ENCODE data around the gene ELMO1. TPM values are rescaled to one million over a fixed set of nuclear protein-coding genes. Genes with fewer than 3 reads are reported as not detected.

The ELMO1 gene
- total RNA-seq, 2 experiments from 2014 or later, result 72.8 to 75.3 TPM

GRCh38 chr7:37368540-37368939 lies 80.1 kb downstream of the ELMO1 start:
- H3K36me3 Mint-ChIP-seq (ENCODE audit: low read depth), result peaks cover 9% of the 10 kb centered on the region
- DNase-seq (no peak), ATAC-seq (no peak)
- TF ChIP-seq CTCF (IDR thresholded peaks at IDR 0.05), result no peak
- peaks cover 67% of the 10 kb centered on the region for H3K4me1 Mint-ChIP-seq (ENCODE audit: low read depth)
- POLR2A ChIA-PET, result interaction anchor here (1.0 kb wide), 1 partner anchor 25 kb away, joined by 4 read pairs; no protein-coding TSS in a partner anchor
- intact Hi-C loops (cut with micrococcal nuclease), result loop anchor here (5.0 kb wide), 1 partner anchor 79 kb away; the partner anchor contains the start of gene ELMO1
- no peak overlapping the region for H3K4me3 Mint-ChIP-seq
- CTCF ChIA-PET, result interaction anchor here (1.6 kb wide), 1 partner anchor 27 kb away, joined by 3 read pairs; no protein-coding TSS in a partner anchor
- H3K27me3 Mint-ChIP-seq, result no peaks in the 10 kb centered on the region
- H3K27ac Mint-ChIP-seq, result no peak overlapping the region
- peaks cover 4% of the 10 kb centered on the region for H3K9me3 Mint-ChIP-seq

GRCh38 chr7:37367010-37367409 lies 81.7 kb downstream of the ELMO1 start:
- DNase-seq (no peak), ATAC-seq (no peak)
- no peaks in the 10 kb centered on the region for H3K27me3 Mint-ChIP-seq
- H3K9me3 Mint-ChIP-seq, result peaks cover 4% of the 10 kb centered on the region
- ChIA-PET CTCF (no interaction called here), POLR2A (no interaction called here)
- H3K4me3 Mint-ChIP-seq, result no peak overlapping the region
- intact Hi-C loops (cut with micrococcal nuclease), result loop anchor here (5.0 kb wide), 1 partner anchor 80 kb away; the partner anchor contains the start of gene ELMO1
- peaks cover 19% of the 10 kb centered on the region for H3K36me3 Mint-ChIP-seq (ENCODE audit: low read depth)
- no peak overlapping the region for H3K27ac Mint-ChIP-seq
- TF ChIP-seq CTCF (IDR thresholded peaks at IDR 0.05), result no peak
- peaks cover 69% of the 10 kb centered on the region for H3K4me1 Mint-ChIP-seq (ENCODE audit: low read depth)

- no peak for DNase-seq
These were observed 82.2 kb downstream of the ELMO1 start for GRCh38 chr7:37366445-37366844.

GRCh38 chr7:37365405-37365804 lies 83.3 kb downstream of the ELMO1 start:
- Mint-ChIP-seq H3K4me3 (peak overlapping the region; percentile 15), H3K4me1 (ENCODE audit: low read depth) (peaks cover 66% of the 10 kb centered on the region), H3K36me3 (ENCODE audit: low read depth) (peaks cover 19% of the 10 kb centered on the region), H3K27me3 (no peaks in the 10 kb centered on the region), H3K27ac (peak overlapping the region; percentile 93), H3K9me3 (peaks cover 4% of the 10 kb centered on the region)
- ATAC-seq (peak; percentile 50), DNase-seq (no peak)
- POLR2A ChIA-PET, result interaction anchor here (1.2 kb wide), 1 partner anchor 11 kb away, joined by 6 read pairs; no protein-coding TSS in a partner anchor
- no peak for TF ChIP-seq CTCF (IDR thresholded peaks at IDR 0.05)
- CTCF ChIA-PET, result interaction anchor here (1.2 kb wide), 2 partner anchors 8 to 12 kb away, joined by 4 to 5 read pairs; no protein-coding TSS in a partner anchor
- intact Hi-C loops (cut with micrococcal nuclease), result loop anchor here (5.0 kb wide), 1 partner anchor 82 kb away; the partner anchor contains the start of gene ELMO1

More at GRCh38 chr7:37366445-37366844, 82.2 kb downstream of the ELMO1 start:
- intact Hi-C loops (cut with micrococcal nuclease), result loop anchor here (5.0 kb wide), 1 partner anchor 81 kb away; the partner anchor contains the start of gene ELMO1
- Mint-ChIP-seq H3K4me1 (ENCODE audit: low read depth) (peaks cover 64% of the 10 kb centered on the region), H3K27me3 (no peaks in the 10 kb centered on the region), H3K9me3 (peaks cover 4% of the 10 kb centered on the region), H3K36me3 (ENCODE audit: low read depth) (peaks cover 19% of the 10 kb centered on the region), H3K27ac (peak overlapping the region; percentile 44), H3K4me3 (no peak overlapping the region)
- TF ChIP-seq CTCF (IDR thresholded peaks at IDR 0.05), result no peak
- CTCF ChIA-PET, result no interaction called here
- POLR2A ChIA-PET, result no interaction called here
- no peak for ATAC-seq

GRCh38 chr7:37364856-37365255 lies 83.8 kb downstream of the ELMO1 start:
- intact Hi-C loops (cut with micrococcal nuclease), result loop anchor here (5.0 kb wide), 2 partner anchors 47 to 82 kb away; partner anchors contain the start of gene ELMO1
- DNase-seq, result no peak
- Mint-ChIP-seq H3K4me3 (peak overlapping the region; percentile 15), H3K27ac (peak overlapping the region; percentile 93), H3K27me3 (no peaks in the 10 kb centered on the region), H3K36me3 (ENCODE audit: low read depth) (peaks cover 19% of the 10 kb centered on the region), H3K4me1 (ENCODE audit: low read depth) (peaks cover 72% of the 10 kb centered on the region), H3K9me3 (peaks cover 4% of the 10 kb centered on the region)
- TF ChIP-seq CTCF (IDR thresholded peaks at IDR 0.05), result no peak
- POLR2A ChIA-PET, result interaction anchor here (1.2 kb wide), 1 partner anchor 10 kb away, joined by 6 read pairs; no protein-coding TSS in a partner anchor
- no peak for ATAC-seq
- CTCF ChIA-PET, result interaction anchor here (1.2 kb wide), 2 partner anchors 9 to 11 kb away, joined by 4 to 5 read pairs; no protein-coding TSS in a partner anchor
